GM12872 (cell line): ENCODE measurements around the gene SBNO1.

Experiments
- TF ChIP-seq, protein P1 (sequence below): IDR thresholded peaks from 3 replicates; pipeline ENCODE4 v1.5.1; 2011; ENCODE audit warnings: low read depth, mild to moderate bottlenecking, low read length, moderate library complexity; ENCODE audit not compliant: insufficient read depth

Gene SBNO1

DNA sequence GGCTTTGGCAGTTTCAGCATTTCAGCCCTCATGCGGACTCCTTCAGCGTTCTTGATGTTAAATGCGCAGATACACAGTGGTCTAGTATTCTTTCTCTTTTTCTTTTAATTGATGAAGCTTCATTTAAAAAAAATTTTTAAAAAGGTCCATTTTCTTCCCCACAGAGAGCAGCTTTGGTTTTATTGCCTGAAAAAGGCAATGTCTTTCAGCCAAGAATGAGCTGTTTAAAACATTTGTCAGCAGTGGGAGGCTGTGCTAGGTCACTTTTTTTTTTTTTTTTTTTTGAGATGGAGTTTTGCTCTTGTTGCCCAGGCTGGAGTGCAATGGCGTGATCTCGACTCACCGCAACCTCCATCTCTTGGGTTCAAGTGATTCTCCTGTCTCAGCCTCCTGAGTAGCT, 32.8 kb upstream of the SBNO1 start:
- TF ChIP-seq, protein P1, sequence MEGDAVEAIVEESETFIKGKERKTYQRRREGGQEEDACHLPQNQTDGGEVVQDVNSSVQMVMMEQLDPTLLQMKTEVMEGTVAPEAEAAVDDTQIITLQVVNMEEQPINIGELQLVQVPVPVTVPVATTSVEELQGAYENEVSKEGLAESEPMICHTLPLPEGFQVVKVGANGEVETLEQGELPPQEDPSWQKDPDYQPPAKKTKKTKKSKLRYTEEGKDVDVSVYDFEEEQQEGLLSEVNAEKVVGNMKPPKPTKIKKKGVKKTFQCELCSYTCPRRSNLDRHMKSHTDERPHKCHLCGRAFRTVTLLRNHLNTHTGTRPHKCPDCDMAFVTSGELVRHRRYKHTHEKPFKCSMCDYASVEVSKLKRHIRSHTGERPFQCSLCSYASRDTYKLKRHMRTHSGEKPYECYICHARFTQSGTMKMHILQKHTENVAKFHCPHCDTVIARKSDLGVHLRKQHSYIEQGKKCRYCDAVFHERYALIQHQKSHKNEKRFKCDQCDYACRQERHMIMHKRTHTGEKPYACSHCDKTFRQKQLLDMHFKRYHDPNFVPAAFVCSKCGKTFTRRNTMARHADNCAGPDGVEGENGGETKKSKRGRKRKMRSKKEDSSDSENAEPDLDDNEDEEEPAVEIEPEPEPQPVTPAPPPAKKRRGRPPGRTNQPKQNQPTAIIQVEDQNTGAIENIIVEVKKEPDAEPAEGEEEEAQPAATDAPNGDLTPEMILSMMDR, result no peak

DNA sequence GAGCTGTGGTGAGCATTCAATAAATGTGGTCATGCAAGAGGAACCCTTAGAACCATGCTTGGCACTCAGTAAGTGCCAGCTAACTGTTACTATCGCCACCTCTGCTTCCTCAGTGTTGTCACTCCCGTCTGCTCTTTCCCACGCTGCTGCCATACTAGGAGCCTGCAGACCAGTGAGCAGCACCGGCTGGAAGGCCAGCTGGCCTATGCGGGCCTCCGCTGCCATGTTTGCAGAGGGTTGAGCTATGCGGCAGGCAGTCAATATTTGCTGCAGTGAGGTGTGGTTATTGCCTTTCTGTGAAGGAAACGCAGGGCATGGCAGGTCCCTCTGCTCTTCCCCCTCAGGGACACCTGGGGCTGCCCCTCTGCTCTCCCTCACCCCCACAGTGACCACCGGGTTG, 32.3 kb upstream of the SBNO1 start:
- TF ChIP-seq, protein P1, result no peak

DNA sequence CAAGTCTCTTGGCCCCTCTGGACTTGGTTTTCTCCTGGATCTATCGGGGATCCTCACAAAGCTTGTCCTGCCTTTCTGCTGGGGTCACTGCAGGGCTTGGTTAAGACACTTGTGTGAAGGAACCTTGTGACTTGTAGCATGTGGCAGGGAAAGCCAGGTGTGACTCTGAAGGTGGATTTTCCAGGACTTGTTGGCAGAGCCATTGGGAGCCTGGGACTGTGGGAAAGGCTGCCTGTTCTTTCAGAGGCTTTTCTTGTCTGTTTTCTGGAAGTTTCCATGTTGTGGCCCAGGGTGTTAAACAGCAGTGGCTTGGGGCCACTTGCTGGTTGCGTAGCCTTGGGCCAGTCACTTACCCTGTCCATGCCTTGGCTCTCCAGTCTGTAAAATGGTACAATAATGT, 31.9 kb upstream of the SBNO1 start:
- TF ChIP-seq, protein P1, result no peak

DNA sequence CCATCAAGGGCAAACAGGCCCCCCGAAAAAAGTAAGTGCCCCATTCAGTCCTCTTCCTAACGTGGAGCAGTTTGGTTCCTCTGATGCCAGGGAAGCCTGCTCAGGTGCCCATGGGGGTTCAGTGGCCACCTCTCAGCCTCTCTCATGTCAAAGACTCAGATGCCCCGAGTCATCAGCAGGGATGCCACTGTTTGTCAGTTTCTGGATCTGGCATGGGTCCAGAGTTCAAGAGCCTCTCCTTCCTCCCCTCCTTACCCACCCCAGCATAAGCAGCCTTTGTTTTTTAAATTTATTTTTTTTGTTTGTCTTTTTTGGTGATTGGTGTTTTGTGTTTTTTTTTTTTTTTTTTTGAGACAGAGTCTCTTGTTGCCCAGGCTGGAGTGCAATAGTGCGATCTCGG, 30.6 kb upstream of the SBNO1 start:
- TF ChIP-seq, protein P1, result no peak

DNA sequence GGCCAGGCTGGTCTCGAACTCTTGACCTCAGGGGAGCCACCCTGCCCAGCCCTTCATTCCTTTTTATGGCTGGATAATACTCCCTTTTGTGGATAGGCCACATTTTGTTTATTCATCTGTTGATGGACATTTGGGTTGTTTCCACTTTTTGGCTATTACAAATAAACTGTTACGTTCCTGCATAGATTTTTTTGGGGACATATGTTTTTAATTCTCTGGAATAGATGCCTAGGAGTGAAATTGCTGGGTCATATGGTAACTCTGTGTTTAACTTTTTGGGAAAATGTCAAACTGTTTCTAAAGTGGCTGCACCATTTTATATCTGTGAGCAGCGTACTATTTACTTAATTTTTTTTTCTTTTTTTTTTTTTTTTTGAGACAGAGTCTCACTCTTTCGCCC, 29.1 kb upstream of the SBNO1 start:
- TF ChIP-seq, protein P1, result no peak

DNA sequence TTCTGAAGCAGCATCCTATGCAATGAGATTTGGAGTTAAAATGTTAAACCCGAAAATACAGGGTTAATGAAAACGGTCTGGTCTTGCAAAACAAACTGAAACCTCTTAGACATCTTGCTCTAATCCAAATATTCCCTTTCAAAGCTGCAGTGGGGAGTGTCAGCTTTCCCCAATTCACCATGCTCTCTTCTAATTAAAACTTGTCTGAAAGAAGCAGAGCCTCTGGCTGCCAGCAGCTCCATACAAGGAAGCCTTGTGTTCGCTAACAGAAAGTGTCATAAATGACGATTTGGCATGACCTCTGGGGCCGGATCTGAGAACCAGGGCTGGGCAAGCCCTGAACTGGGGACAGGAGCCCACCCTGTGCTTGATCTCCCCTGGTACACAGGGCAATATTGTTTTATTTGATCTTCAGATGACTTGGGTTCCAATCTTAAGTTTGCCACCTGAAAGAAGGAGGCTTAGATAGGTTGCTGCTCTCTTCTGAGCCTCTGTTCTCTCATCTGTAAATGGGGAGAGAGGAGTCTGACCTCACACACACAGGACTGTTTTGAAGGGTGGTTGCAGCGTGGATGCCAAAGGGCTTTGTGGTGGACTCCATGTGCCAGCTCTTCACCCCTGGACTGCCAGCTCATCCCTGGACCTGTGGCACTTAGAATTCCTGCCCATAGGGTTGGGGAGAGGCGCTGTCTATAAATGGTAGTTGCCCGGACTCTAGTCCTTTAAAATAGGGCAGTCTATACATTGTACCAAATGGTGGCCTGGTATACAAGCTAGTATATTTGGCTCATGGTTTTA, 27.1 kb upstream of the SBNO1 start:
- TF ChIP-seq, protein P1, result no peak

DNA sequence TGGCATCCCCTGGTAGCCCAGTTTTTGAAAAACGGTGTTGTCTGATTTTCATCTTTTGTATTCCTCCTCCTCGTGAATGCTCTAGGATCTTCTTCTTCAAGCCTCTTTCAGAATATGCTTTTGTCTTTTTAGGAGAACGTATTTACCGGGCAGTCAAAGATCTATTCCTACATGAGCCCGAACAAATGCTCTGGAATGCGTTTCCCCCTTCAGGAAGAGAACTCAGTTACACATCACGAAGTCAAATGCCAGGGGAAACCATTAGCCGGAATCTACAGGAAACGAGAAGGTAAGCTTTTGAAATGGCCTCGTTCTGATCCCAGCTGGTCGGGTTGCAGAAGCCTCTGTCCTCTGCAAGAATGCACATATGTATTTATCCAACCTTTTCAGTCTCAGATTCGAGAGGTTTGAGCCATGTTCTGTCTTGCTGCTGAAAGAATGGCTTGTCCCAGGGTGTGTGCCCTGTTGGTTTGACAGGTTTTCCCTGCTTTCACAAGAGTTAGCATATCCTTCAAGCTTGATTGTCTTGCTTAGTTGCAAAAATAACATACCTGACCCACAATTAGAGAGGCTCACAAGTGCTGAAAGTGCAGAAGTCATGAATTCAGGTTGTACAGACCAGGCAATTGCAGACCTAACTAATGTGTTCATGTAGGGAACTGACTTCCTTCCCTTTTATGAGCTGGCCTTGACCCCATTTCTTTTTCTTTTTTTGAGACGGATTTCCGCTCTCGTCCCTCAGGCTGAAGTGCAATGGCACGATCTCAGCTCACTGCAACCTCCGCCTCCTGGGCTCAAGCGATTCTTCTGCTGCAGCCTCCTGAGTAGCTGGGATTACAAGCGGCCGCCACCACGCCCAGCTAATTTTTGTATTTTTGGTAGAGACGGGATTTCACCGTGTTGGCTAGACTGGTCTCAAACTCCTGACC, 26.1 kb upstream of the SBNO1 start:
- TF ChIP-seq, protein P1, result no peak
